Endothelial cell of umbilical vein (primary cell): Measurements from ENCODE around the gene PRKAB1. TPM values are rescaled to one million over a fixed set of nuclear protein-coding genes. Genes with fewer than 3 reads are reported as not detected.

Experiments
- BruUV-seq: library from RNA; stranded (reverse); fragments of 400-500 nt; replicated peaks from 2 replicates; lab custom pipeline; 2021; lab: Mats Ljungman, UMichigan
- CTCF ChIA-PET: fragments of 300-600, 350-600 bp; sonication (Branson Sonifier 250); formaldehyde crosslinking; loops from one replicate; lab custom pipeline; 2021; ENCODE audit warnings: antibody characterized with exemption, inconsistent platforms; lab: Charles Lee
- POLR2A ChIA-PET: fragments of 300-600, 350-600 bp; sonication (Branson Sonifier 250); formaldehyde crosslinking; loops from one replicate; lab custom pipeline; 2021; ENCODE audit warnings: antibody characterized with exemption, inconsistent platforms; lab: Charles Lee
- DNase-seq: peaks from one replicate; pipeline ENCODE4 v3.0.0-alpha.2; 2011; ENCODE audit warnings: low read depth, low spot score
- FAIRE-seq: peaks from 2 replicates; lab custom pipeline; 2011; peaks lifted over from hg19 to GRCh38; lab: Jason Lieb, UNC
- H2AFZ ChIP-seq: 2 replicates; pipeline ENCODE4 v1.6.0; 2012; ENCODE audit warnings: low read depth, low read length, control low read depth, inconsistent platforms
- H3K27ac ChIP-seq: 2 replicates; pipeline ENCODE4 v1.5.1; 2011; ENCODE audit warnings: low read depth, mild to moderate bottlenecking, control low read depth, low read length, moderate library complexity; ENCODE audit not compliant: insufficient read depth
- H3K27me3 ChIP-seq, 2 experiments: 2 replicates each; pipeline versions ENCODE4 v1.6.0 to v1.6.1; 2011; ENCODE audit warnings: low read length in 2 of 2, mixed read lengths in 1 of 2; ENCODE audit not compliant: control insufficient read depth in 2 of 2, insufficient read depth in 2 of 2
- H3K36me3 ChIP-seq, 2 experiments: 2 replicates in 1 of 2; 3 replicates in 1 of 2; pipeline ENCODE4 v1.5.1; 2011; ENCODE audit warnings: low read length in 2 of 2, mild to moderate bottlenecking in 1 of 2, moderate library complexity in 1 of 2; ENCODE audit not compliant: control insufficient read depth in 2 of 2, insufficient read depth in 2 of 2; ENCODE audit errors: extremely low read depth in 1 of 2
- H3K4me1 ChIP-seq: 3 replicates; pipeline ENCODE4 v1.5.1; 2011; ENCODE audit warnings: mild to moderate bottlenecking, low read length; ENCODE audit not compliant: control insufficient read depth, insufficient read depth; ENCODE audit errors: extremely low read depth
- H3K4me2 ChIP-seq: 2 replicates; pipeline ENCODE4 v1.6.1; 2011; ENCODE audit warnings: low read length, control low read depth, mixed read lengths; ENCODE audit not compliant: insufficient read depth
- H3K4me3 ChIP-seq, 3 experiments: fragments of 200-600 bp in 1 of 3; sonication (generic), shearing (Covaris generic) in 1 of 3; replicated peaks in 1 of 3; 2 replicates each; pipeline ENCODE4 v1.5.1; 2011 to 2016; ENCODE audit warnings: control low read depth in 3 of 3, low read length in 3 of 3, mild to moderate bottlenecking in 2 of 3, inconsistent platforms in 1 of 3, low read depth in 1 of 3, moderate library complexity in 1 of 3; ENCODE audit not compliant: insufficient read depth in 1 of 3
- H3K79me2 ChIP-seq: 2 replicates; pipeline ENCODE4 v1.6.0; 2012; ENCODE audit warnings: low read length, inconsistent platforms; ENCODE audit not compliant: control insufficient read depth, insufficient read depth
- H3K9ac ChIP-seq: replicated peaks from 2 replicates; pipeline ENCODE3; 2011; ENCODE audit warnings: low read length, control low read depth; ENCODE audit not compliant: insufficient read depth; ENCODE audit errors: extremely low read depth
- H3K9me1 ChIP-seq: replicated peaks from 3 replicates; pipeline ENCODE4 v1.6.0; 2011; ENCODE audit warnings: mild to moderate bottlenecking, low read length; ENCODE audit not compliant: control insufficient read depth, insufficient read depth; ENCODE audit errors: extremely low read depth
- H3K9me3 ChIP-seq: replicated peaks from 2 replicates; pipeline ENCODE4 v1.5.1; 2012; ENCODE audit warnings: low read length, inconsistent platforms; ENCODE audit not compliant: control insufficient read depth, insufficient read depth
- H4K20me1 ChIP-seq: replicated peaks from 2 replicates; pipeline ENCODE3; 2011; ENCODE audit warnings: mild to moderate bottlenecking, low read length; ENCODE audit not compliant: control insufficient read depth, insufficient read depth; ENCODE audit errors: extremely low read depth
- EZH2 ChIP-seq: IDR thresholded peaks from 2 replicates; pipeline ENCODE4 v1.6.1; 2012; ENCODE audit warnings: borderline replicate concordance, low read depth, mild to moderate bottlenecking, moderate library complexity, low read length, inconsistent platforms; ENCODE audit not compliant: severe bottlenecking
- FOS ChIP-seq: IDR thresholded peaks from 2 replicates; pipeline ENCODE4 v1.6.1; 2011; ENCODE audit warnings: mild to moderate bottlenecking, low read length, moderate library complexity, borderline replicate concordance; ENCODE audit not compliant: insufficient read depth
- GATA2 ChIP-seq: IDR thresholded peaks from 2 replicates; pipeline ENCODE4 v1.7.0; 2011; ENCODE audit warnings: low read depth, mild to moderate bottlenecking, moderate library complexity, mixed read lengths, low read length; ENCODE audit not compliant: insufficient read length, insufficient read depth
- JUN ChIP-seq: IDR thresholded peaks from 2 replicates; pipeline ENCODE4 v1.6.1; 2011; ENCODE audit warnings: borderline replicate concordance, low read depth; ENCODE audit not compliant: insufficient read length, insufficient read depth
- MYC ChIP-seq: IDR thresholded peaks from one replicate; pipeline ENCODE4 v1.6.1; 2011; ENCODE audit warnings: mild to moderate bottlenecking, low read depth, low read length
- POLR2A ChIP-seq: IDR thresholded peaks from 2 replicates; pipeline ENCODE4 v1.6.1; 2012; ENCODE audit warnings: low read depth, mild to moderate bottlenecking, control low read depth, low read length
- POLR2AphosphoS5 ChIP-seq: IDR thresholded peaks from 2 replicates; pipeline ENCODE4 v1.6.1; 2012; ENCODE audit warnings: low read depth, mild to moderate bottlenecking, control low read depth, low read length, moderate library complexity; ENCODE audit not compliant: insufficient read depth
- dilution Hi-C: fragments of 300-500 bp; cut with MboI; formaldehyde crosslinking; loops from one replicate; pipeline ENCODE4 v1.15.0; 2019; ENCODE audit warnings: low sequenced_read_pairs; ENCODE audit not compliant: extremely low pct_ligation_motif_present
- intact Hi-C: fragments of 100-400 bp; cut with micrococcal nuclease; formaldehyde crosslinking; loops from one replicate; pipeline ENCODE4 v1.10.0; 2022
- polyA plus RNA-seq, 4 experiments: library from polyadenylated mRNA; depleted of rRNA in 3 of 4; stranded (reverse) in 3 of 4; unstranded in 1 of 4; fragments of >200 nt; gene quantifications; 2 replicates each; pipeline versions ENCODE4 v1.2.1 to v1.2.3, GENCODE V29; 2011 to 2012; ENCODE audit warnings: missing spikeins in 1 of 4
- total RNA-seq: library from RNA; stranded (reverse); gene quantifications from 2 replicates; pipeline ENCODE4 v1.2.3, GENCODE V29; 2021
- TF ChIP-seq, protein P1 (sequence below): IDR thresholded peaks from 2 replicates; pipeline ENCODE4 v1.6.1; 2011; ENCODE audit not compliant: insufficient read depth, insufficient read length
- TF ChIP-seq, protein P2 (sequence below), 2 donors: IDR thresholded peaks; 1 replicate in 1 of 2; 2 replicates in 1 of 2; pipeline ENCODE4 v1.5.1; 2011; ENCODE audit warnings: low read length in 2 of 2, mild to moderate bottlenecking in 2 of 2, moderate library complexity in 2 of 2, control low read depth in 1 of 2, inconsistent platforms in 1 of 2, low read depth in 1 of 2; ENCODE audit not compliant: insufficient read depth in 1 of 2; ENCODE audit errors: extremely low read depth in 1 of 2

Gene PRKAB1
- total and polyA plus RNA-seq, 2 donors (not counting 3 experiments of a cell fraction or from before 2014, with no cell fraction given): 23.1 to 27.0 TPM

DNA sequence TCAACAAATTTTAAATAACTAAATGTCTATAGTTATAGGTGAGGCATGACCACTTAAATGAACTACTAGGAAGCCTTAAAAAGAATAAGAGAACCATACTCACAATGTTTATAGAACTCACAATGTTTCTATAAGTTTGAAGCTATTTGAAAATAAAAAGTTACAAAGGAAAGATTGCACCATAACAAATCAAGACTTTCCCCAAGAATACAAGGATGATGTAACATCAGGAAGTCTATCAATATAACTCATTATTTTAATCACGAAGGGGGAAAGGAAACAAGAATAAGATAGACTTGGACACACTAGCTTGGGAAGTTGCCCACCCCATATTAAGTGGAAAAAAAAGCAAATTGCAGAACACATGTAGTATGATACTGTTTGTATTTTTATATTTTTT is 47.4 kb upstream of the PRKAB1 start:
- intact Hi-C loops: no loop called here
- DNase-seq (no peak), FAIRE-seq (no peak)
- no peak overlapping the region for H3K9ac ChIP-seq
- H3K4me2 ChIP-seq: no peak overlapping the region
- no peak overlapping the region for H3K4me3 ChIP-seq
- TF ChIP-seq MYC (no peak), POLR2A (no peak), JUN (no peak), FOS (no peak), EZH2 (no peak), GATA2 (no peak), POLR2AphosphoS5 (no peak)
- TF ChIP-seq, protein P1, sequence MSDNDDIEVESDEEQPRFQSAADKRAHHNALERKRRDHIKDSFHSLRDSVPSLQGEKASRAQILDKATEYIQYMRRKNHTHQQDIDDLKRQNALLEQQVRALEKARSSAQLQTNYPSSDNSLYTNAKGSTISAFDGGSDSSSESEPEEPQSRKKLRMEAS: no peak
- TF ChIP-seq, protein P2, sequence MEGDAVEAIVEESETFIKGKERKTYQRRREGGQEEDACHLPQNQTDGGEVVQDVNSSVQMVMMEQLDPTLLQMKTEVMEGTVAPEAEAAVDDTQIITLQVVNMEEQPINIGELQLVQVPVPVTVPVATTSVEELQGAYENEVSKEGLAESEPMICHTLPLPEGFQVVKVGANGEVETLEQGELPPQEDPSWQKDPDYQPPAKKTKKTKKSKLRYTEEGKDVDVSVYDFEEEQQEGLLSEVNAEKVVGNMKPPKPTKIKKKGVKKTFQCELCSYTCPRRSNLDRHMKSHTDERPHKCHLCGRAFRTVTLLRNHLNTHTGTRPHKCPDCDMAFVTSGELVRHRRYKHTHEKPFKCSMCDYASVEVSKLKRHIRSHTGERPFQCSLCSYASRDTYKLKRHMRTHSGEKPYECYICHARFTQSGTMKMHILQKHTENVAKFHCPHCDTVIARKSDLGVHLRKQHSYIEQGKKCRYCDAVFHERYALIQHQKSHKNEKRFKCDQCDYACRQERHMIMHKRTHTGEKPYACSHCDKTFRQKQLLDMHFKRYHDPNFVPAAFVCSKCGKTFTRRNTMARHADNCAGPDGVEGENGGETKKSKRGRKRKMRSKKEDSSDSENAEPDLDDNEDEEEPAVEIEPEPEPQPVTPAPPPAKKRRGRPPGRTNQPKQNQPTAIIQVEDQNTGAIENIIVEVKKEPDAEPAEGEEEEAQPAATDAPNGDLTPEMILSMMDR (IDR thresholded peaks at IDR 0.05; ENCODE audit: extremely low read depth in 1 of 2, insufficient read depth in 1 of 2, low read depth in 1 of 2, low read length in 2 of 2): no peak
- H3K4me1 ChIP-seq: no peaks in the 10 kb centered on the region
- H3K79me2 ChIP-seq: no peaks in the 10 kb centered on the region
- peaks cover 0 to 3% of the 10 kb centered on the region in 2 experiments for H3K27me3 ChIP-seq
- dilution Hi-C loops: no loop called here
- POLR2A ChIA-PET: interaction anchor here (0.7 kb wide), 1 partner anchor 57 kb away, joined by 4 read pairs; no protein-coding TSS in a partner anchor
- no peaks in the 10 kb centered on the region for H3K9me3 ChIP-seq
- no peaks in the 10 kb centered on the region for H4K20me1 ChIP-seq
- H3K27ac ChIP-seq: no peak overlapping the region
- CTCF ChIA-PET: interaction anchor here (1.6 to 1.7 kb wide), 2 partner anchors 46 to 176 kb away, joined by 3 to 5 read pairs; no protein-coding TSS in a partner anchor
- H2AFZ ChIP-seq: no peak overlapping the region
- no peaks in the 10 kb centered on the region for H3K36me3 ChIP-seq
- BruUV-seq: no TSS peak
- H3K9me1 ChIP-seq: no peaks in the 10 kb centered on the region
